Testis (tissue), 3 donors: Measurements from ENCODE around the gene PDE7B. TPM values are rescaled to one million over a fixed set of nuclear protein-coding genes. Genes with fewer than 3 reads are reported as not detected.

Experiments
- DNase-seq: peaks from one replicate; pipeline ENCODE4 v3.0.0-alpha.2; 2019
- H3K27ac ChIP-seq, 2 donors: fragments of 200-600 bp; sonication (generic); one replicate each; pipeline ENCODE4 v1.5.1; 2019
- H3K27me3 ChIP-seq: fragments of 200-600 bp; sonication (generic); one replicate; pipeline ENCODE4 v1.5.1; 2019
- H3K36me3 ChIP-seq: fragments of 200-600 bp; sonication (generic); one replicate; pipeline ENCODE4 v1.5.1; 2017; ENCODE audit warnings: low read depth; ENCODE audit errors: missing control alignments
- H3K4me1 ChIP-seq: fragments of 200-600 bp; sonication (generic); one replicate; pipeline ENCODE4 v1.5.1; 2019
- H3K4me3 ChIP-seq, 2 donors: fragments of 200-600 bp; sonication (generic); one replicate each; pipeline ENCODE4 v1.5.1; 2017 to 2019
- H3K9me3 ChIP-seq: fragments of 200-600 bp; sonication (generic); one replicate; pipeline ENCODE4 v1.5.1; 2017
- CTCF ChIP-seq, 3 experiments: fragments of 450-650 bp in 2 of 3; fragments of 200-600 bp in 1 of 3; sonication (generic) in 1 of 3; IDR thresholded peaks; one replicate each; pipeline ENCODE4 v1.5.1; 2016 to 2019; ENCODE audit warnings: antibody characterized with exemption in 3 of 3, mild to moderate bottlenecking in 2 of 3, moderate library complexity in 1 of 3
- POLR2A ChIP-seq: fragments of 450-650 bp; IDR thresholded peaks from one replicate; pipeline ENCODE4 v1.6.1; 2017; ENCODE audit warnings: antibody characterized with exemption, mild to moderate bottlenecking, moderate library complexity
- WGBS, 2 donors: methylation state at CpG; one replicate each; pipeline ENCODE4 v1.1.5; 2018; 5-methylcytosine and 5-hydroxymethylcytosine counted together
- intact Hi-C: fragments of 100-400 bp; cut with DNase I; formaldehyde crosslinking; loops from one replicate; pipeline ENCODE4 v1.15.1; 2023; ENCODE audit warnings: low total_unique reads
- polyA plus RNA-seq: library from polyadenylated mRNA; stranded (reverse); fragments of 350-450 nt; fragmentation: Illumina TruSeq; extraction: RNeasy Lipid Tissue Mini Kit (QIAGEN cat#74804); gene quantifications from one replicate; pipeline ENCODE4 v1.2.3, GENCODE V29; 2014; ENCODE audit warnings: low read depth, low replicate concordance; ENCODE audit not compliant: insufficient read depth
- total RNA-seq, 2 donors: library from RNA; depleted of rRNA; stranded (reverse); fragments of >200 nt; gene quantifications; one replicate each; pipeline ENCODE4 v1.2.3, GENCODE V29; 2016

PDE7B gene
- total and polyA plus RNA-seq, 3 donors from 2014 or later = 3.7 to 6.9 (median 4.4) TPM

GRCh38 chr6:136036601-136037000 is 185.1 kb downstream of the PDE7B start:
- 22 to 41% methylated on average over 4 of the region's 4 CpGs for WGBS, 2 donors
- TF ChIP-seq POLR2A (no peak), CTCF (IDR thresholded peaks at IDR 0.05) (no peak)
- Histone ChIP-seq H3K27ac (peak overlapping the region; percentile 68 to 82), H3K36me3 (no peaks in the 10 kb centered on the region), H3K4me3 (no peak overlapping the region), H3K27me3 (no peaks in the 10 kb centered on the region), H3K9me3 (no peaks in the 10 kb centered on the region), H3K4me1 (peaks cover 23% of the 10 kb centered on the region)
- intact Hi-C loops = no loop called here
- DNase-seq = no peak

DNA sequence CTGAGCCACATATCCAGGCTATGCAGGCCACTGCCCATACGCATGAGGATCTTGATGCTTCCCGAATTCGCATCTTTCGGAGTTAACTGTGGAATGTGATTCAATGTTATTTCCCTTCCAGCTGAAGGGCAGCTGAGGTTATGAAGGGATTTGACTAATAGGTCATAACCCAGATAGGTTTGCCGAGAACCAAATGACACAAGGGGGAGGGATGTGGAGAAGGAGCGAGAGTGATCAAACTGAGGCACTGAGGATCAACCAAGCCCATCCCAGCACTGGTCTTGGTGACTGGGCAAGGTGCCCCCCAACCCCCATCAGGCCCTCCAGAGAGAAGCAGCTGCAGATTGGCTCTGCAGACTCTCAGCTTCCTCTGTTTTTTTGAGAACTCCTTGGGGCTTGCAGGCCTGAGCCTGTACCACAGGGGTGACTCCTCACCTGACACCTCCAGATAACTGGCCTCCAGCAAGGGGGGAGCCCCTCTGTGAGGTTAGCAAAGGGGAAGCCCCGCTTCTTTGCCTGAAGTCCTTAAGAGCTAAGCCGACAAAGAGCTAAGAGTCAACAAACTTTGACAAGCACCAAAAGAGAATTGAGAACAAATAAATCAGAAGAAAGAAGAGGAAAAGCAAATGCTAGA is 185.9 kb downstream of the PDE7B start:
- H3K4me1 ChIP-seq = peaks cover 23% of the 10 kb centered on the region

GRCh38 chr6:136037876-136038460 is 186.5 kb downstream of the PDE7B start:
- 6 to 28% methylated on average over 13 of the region's 13 CpGs for WGBS, 2 donors
- Histone ChIP-seq H3K36me3 (no peaks in the 10 kb centered on the region), H3K27ac (peak overlapping the region; percentile 68 to 82), H3K4me3 (peak overlapping the region; percentile 10 to 30), H3K9me3 (no peaks in the 10 kb centered on the region), H3K27me3 (no peaks in the 10 kb centered on the region), H3K4me1 (peaks cover 23% of the 10 kb centered on the region)
- intact Hi-C loops = no loop called here
- peak; percentile 36 for DNase-seq
- no peak for TF ChIP-seq POLR2A
- TF ChIP-seq CTCF (IDR thresholded peaks at IDR 0.05) = no peak

More for the DNA sequence above, 185.9 kb downstream of the PDE7B start:
- 38 to 44% methylated on average over 8 of the region's 8 CpGs for WGBS, 2 donors
- peak overlapping the region; percentile 68 to 82 for H3K27ac ChIP-seq
- no peaks in the 10 kb centered on the region for H3K9me3 ChIP-seq
- peak overlapping the region in 1 of 2 donors; percentile 10 for H3K4me3 ChIP-seq
- intact Hi-C loops = no loop called here
- no peaks in the 10 kb centered on the region for H3K36me3 ChIP-seq
- H3K27me3 ChIP-seq = no peaks in the 10 kb centered on the region
- TF ChIP-seq CTCF (IDR thresholded peaks at IDR 0.05) (no peak), POLR2A (no peak)
- DNase-seq = no peak

GRCh38 chr6:136038531-136038930 is 187.0 kb downstream of the PDE7B start:
- Histone ChIP-seq H3K4me3 (peak overlapping the region in 1 of 2 donors; percentile 30), H3K36me3 (no peaks in the 10 kb centered on the region), H3K9me3 (no peaks in the 10 kb centered on the region), H3K27me3 (no peaks in the 10 kb centered on the region), H3K27ac (peak overlapping the region in 1 of 2 donors; percentile 82), H3K4me1 (peaks cover 23% of the 10 kb centered on the region)
- intact Hi-C loops = no loop called here
- DNase-seq = no peak
- TF ChIP-seq CTCF (IDR thresholded peaks at IDR 0.05) = no peak
- TF ChIP-seq POLR2A = no peak

DNA sequence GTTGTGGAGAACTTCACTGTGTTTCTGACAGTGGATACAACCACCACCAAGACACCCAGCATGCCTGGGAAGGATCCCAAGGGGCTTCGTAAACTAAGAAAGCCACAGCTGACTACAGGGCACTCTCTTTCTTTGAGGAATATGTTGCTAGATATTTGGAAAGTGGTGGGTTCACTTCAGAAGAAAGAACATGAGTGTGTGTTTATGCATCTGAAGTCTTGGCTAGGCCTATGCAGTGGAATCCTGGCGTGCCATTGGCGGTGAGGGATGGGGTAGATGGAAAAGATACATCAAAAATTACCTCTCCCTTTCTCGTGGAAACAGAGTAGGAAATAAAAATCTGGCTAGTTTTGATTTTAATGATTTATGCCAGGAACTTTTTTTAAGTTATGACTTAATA is 187.7 kb downstream of the PDE7B start:
- no peak for DNase-seq
- intact Hi-C loops = no loop called here
- H3K4me1 ChIP-seq = peaks cover 27% of the 10 kb centered on the region
- no peaks in the 10 kb centered on the region for H3K27me3 ChIP-seq
- no peaks in the 10 kb centered on the region for H3K9me3 ChIP-seq
- no peaks in the 10 kb centered on the region for H3K36me3 ChIP-seq
- peak overlapping the region in 1 of 2 donors; percentile 82 for H3K27ac ChIP-seq
- WGBS, 2 donors = 55 to 64% methylated on average over 4 of the region's 4 CpGs
- peak overlapping the region; percentile 5 to 30 for H3K4me3 ChIP-seq
- no peak for TF ChIP-seq CTCF (IDR thresholded peaks at IDR 0.05)
- no peak for TF ChIP-seq POLR2A
